A673 (cell line): ENCODE measurements around the gene SEPHS2.

ENCODE experiments used
- CTCF ChIP-seq: fragments of 300-800, 200-600 bp; sonication (generic); conservative IDR thresholded peaks from 2 replicates; pipeline ENCODE4 v1.5.1; 2017; ENCODE audit warnings: low read depth, mild to moderate bottlenecking, antibody characterized with exemption, low read length, moderate library complexity, mixed read lengths
- EZH2 ChIP-seq: fragments of 200-600 bp; sonication (generic); IDR thresholded peaks from 2 replicates; pipeline ENCODE4 v1.6.1; 2017; ENCODE audit warnings: borderline replicate concordance, low read depth, mild to moderate bottlenecking, mixed read lengths, antibody characterized with exemption, low read length; ENCODE audit not compliant: poor library complexity, severe bottlenecking

DNA sequence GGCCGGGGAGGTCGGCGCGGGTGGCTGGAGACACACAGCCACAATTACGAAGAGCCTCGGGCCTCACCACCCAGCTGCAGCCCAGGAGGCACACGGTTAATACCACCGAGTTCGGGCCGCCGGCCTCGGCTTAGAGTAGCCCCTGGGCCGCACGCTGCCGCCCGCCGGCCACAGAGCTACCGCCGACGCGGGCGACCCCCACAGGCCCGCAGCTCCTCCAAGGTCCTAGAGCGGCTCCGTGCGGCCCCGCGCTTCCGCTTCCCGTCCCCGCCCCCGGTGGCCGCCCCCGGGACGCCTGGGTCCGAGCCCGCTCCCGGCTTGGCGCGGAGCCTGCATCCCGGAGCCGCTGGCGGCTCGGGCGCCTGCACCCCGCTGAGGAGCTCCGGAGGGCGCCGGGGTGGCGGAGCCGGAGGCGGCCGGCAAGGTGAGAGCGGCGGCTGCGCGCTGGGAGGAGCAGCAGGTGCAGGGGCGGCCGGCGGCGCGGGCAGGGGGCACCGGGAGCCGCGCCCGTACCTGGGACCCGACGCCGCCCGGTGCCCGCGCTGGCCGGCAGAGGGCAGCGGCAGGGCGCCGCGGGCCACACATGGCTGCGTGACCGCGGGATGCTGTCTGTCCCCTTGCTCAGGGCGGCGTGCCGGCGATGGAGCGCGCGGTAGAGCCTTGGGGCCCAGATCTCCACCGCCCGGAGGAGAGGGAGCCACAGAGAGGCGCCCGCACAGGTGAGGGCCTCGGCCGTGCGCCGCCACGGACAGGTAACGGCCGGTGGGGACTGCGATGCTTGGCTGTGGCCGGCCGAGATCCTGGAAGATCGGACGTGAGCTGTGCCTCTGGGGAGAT lies 50.3 kb downstream of the SEPHS2 start, which contains the start of gene ZNF48:
- TF ChIP-seq EZH2 (no peak), CTCF (no peak)
